GM23338 (cell line): ENCODE data around the gene ASB3. TPM values are rescaled to one million over a fixed set of nuclear protein-coding genes. Genes with fewer than 3 reads are reported as not detected.

Experiments
- ATAC-seq: fragments of 200-7000 bp; cut with Tn5 transposase; 3 replicates; pipeline ENCODE4 v1.9.1; 2020
- DNase-seq: peaks from one replicate; pipeline ENCODE4 v3.0.0-alpha.2; 2015; ENCODE audit warnings: low spot score
- H2AFZ ChIP-seq: fragments of 200-600 bp; sonication (generic); 2 replicates; pipeline ENCODE4 v1.8.0; 2016; ENCODE audit warnings: antibody characterized with exemption, mild to moderate bottlenecking, moderate library complexity
- H3F3A ChIP-seq: fragments of 200-600 bp; sonication (generic); replicated peaks from 2 replicates; pipeline ENCODE4 v1.8.0; 2017; ENCODE audit warnings: antibody characterized with exemption, mixed run types, low read depth
- H3K27ac ChIP-seq: fragments of 200-600 bp; sonication (generic); 2 replicates; pipeline ENCODE4 v1.6.1; 2016; ENCODE audit warnings: low read depth
- H3K27me3 ChIP-seq: fragments of 200-600 bp; sonication (generic); 2 replicates; pipeline ENCODE4 v1.8.0; 2016; ENCODE audit warnings: mild to moderate bottlenecking, mixed run types, moderate library complexity; ENCODE audit not compliant: insufficient read depth
- H3K36me3 ChIP-seq: fragments of 200-600 bp; sonication (generic); 2 replicates; pipeline ENCODE4 v1.8.0; 2016; ENCODE audit warnings: mild to moderate bottlenecking; ENCODE audit not compliant: insufficient read depth
- H3K4me1 ChIP-seq: fragments of 200-600 bp; sonication (generic); 2 replicates; pipeline ENCODE4 v1.8.0; 2016; ENCODE audit warnings: mild to moderate bottlenecking, moderate library complexity; ENCODE audit not compliant: insufficient read depth
- H3K4me2 ChIP-seq: fragments of 200-600 bp; sonication (generic); 2 replicates; pipeline ENCODE4 v1.7.1; 2017; ENCODE audit warnings: mixed run types
- H3K4me3 ChIP-seq: fragments of 200-600 bp; sonication (generic); 2 replicates; pipeline ENCODE4 v1.6.1; 2016; ENCODE audit warnings: mixed run types
- H3K79me2 ChIP-seq: fragments of 200-600 bp; sonication (generic); replicated peaks from 2 replicates; pipeline ENCODE4 v1.8.0; 2017; ENCODE audit warnings: mild to moderate bottlenecking; ENCODE audit not compliant: insufficient read depth
- H3K9me2 ChIP-seq: fragments of 200-600 bp; sonication (generic); 2 replicates; pipeline ENCODE4 v1.8.0; 2017; ENCODE audit not compliant: insufficient read depth
- H4K20me1 ChIP-seq: fragments of 200-600 bp; sonication (generic); replicated peaks from 2 replicates; pipeline ENCODE4 v1.8.0; 2017; ENCODE audit warnings: mild to moderate bottlenecking; ENCODE audit not compliant: insufficient read depth
- H3K27ac Mint-ChIP-seq: 2 replicates; pipeline ENCODE4 v1.8.0; 2020; ENCODE audit warnings: inconsistent platforms, mild to moderate bottlenecking, moderate library complexity, mixed read lengths
- H3K27me3 Mint-ChIP-seq: 3 replicates; pipeline ENCODE4 v1.8.0; 2022; ENCODE audit warnings: low read depth, mild to moderate bottlenecking, moderate library complexity, mixed read lengths, inconsistent platforms; ENCODE audit not compliant: insufficient read depth, poor library complexity
- H3K36me3 Mint-ChIP-seq: 3 replicates; pipeline ENCODE4 v1.8.0; 2021; ENCODE audit warnings: low read depth, mild to moderate bottlenecking, inconsistent platforms, moderate library complexity, mixed read lengths
- H3K4me1 Mint-ChIP-seq: 3 replicates; pipeline ENCODE4 v1.8.0; 2020; ENCODE audit warnings: mild to moderate bottlenecking, inconsistent platforms, mixed read lengths
- H3K4me3 Mint-ChIP-seq: 3 replicates; pipeline ENCODE4 v1.8.0; 2021; ENCODE audit warnings: moderate library complexity, mild to moderate bottlenecking, inconsistent platforms, mixed read lengths
- H3K9me3 Mint-ChIP-seq: 3 replicates; pipeline ENCODE4 v1.8.0; 2020; ENCODE audit warnings: moderate library complexity, mild to moderate bottlenecking, inconsistent platforms, mixed read lengths
- CREB1 ChIP-seq: fragments of 250-450 bp; sonication (Bioruptor Pico); IDR thresholded peaks from 2 replicates; pipeline ENCODE4 v1.5.0; 2020; ENCODE audit warnings: low read depth, mild to moderate bottlenecking, moderate library complexity
- EZH2 ChIP-seq: fragments of 200-600 bp; sonication (generic); IDR thresholded peaks from one replicate; pipeline ENCODE4 v1.8.0; 2017; ENCODE audit warnings: antibody characterized with exemption, mild to moderate bottlenecking, low read depth; ENCODE audit not compliant: unreplicated experiment
- EZH2phosphoT487 ChIP-seq: fragments of 200-600 bp; sonication (generic); IDR thresholded peaks from one replicate; pipeline ENCODE4 v1.8.1; 2018; ENCODE audit warnings: antibody characterized with exemption; ENCODE audit not compliant: unreplicated experiment
- JUNB ChIP-seq: IDR thresholded peaks from one replicate; pipeline ENCODE4 v1.6.1; 2016; ENCODE audit warnings: antibody characterized with exemption; ENCODE audit not compliant: unreplicated experiment
- NANOG ChIP-seq: IDR thresholded peaks from 2 replicates; pipeline ENCODE4 v1.6.1; 2016; ENCODE audit warnings: antibody characterized with exemption, borderline replicate concordance
- POLR2AphosphoS5 ChIP-seq: IDR thresholded peaks from 2 replicates; pipeline ENCODE4 v1.6.1; 2016; ENCODE audit warnings: antibody characterized with exemption, low read depth
- STAT1 ChIP-seq: IDR thresholded peaks from one replicate; pipeline ENCODE4 v1.6.1; 2016; ENCODE audit warnings: antibody characterized with exemption; ENCODE audit not compliant: unreplicated experiment
- ZNF114 ChIP-seq: fragments of 250-450 bp; sonication (Bioruptor Pico); IDR thresholded peaks from 2 replicates; pipeline ENCODE4 v1.5.0; 2020; ENCODE audit warnings: mild to moderate bottlenecking, moderate library complexity
- ZNF331 ChIP-seq: fragments of 250-450 bp; sonication (Bioruptor Pico); IDR thresholded peaks from 2 replicates; pipeline ENCODE4 v1.5.0; 2020; ENCODE audit warnings: low read depth, mild to moderate bottlenecking, moderate library complexity
- polyA plus RNA-seq: library from polyadenylated mRNA; unstranded; fragments of >200 nt; fragmentation: Nextera tagmentation; extraction: Ambion mirVana; gene quantifications from 2 replicates; pipeline ENCODE4 v1.2.1, GENCODE V29; 2016
- total RNA-seq: library from RNA; depleted of rRNA; stranded (reverse); fragments of >200 nt; shearing (Covaris generic); gene quantifications from 2 replicates; pipeline ENCODE4 v1.2.3, GENCODE V29; 2014
- TF ChIP-seq, protein P1 (sequence below): IDR thresholded peaks from 2 replicates; pipeline ENCODE4 v1.6.1; 2016; ENCODE audit warnings: antibody characterized with exemption
- TF ChIP-seq, protein P2 (sequence below): fragments of 250-450 bp; sonication (Bioruptor Pico); IDR thresholded peaks from 2 replicates; pipeline ENCODE4 v1.5.0; 2020; ENCODE audit warnings: mild to moderate bottlenecking, moderate library complexity
- TF ChIP-seq, protein P3 (sequence below), 2 experiments: fragments of 200-600 bp in 1 of 2; sonication (generic) in 1 of 2; conservative IDR thresholded peaks; 2 replicates each; pipeline versions ENCODE4 v1.5.1 to v1.6.1; 2016 to 2017; ENCODE audit warnings: antibody characterized with exemption in 2 of 2, low read depth in 2 of 2, mild to moderate bottlenecking in 2 of 2, moderate library complexity in 1 of 2

Gene ASB3
- total and polyA plus RNA-seq, 2 experiments from 2014 or later, result 22.4 to 30.5 TPM

DNA sequence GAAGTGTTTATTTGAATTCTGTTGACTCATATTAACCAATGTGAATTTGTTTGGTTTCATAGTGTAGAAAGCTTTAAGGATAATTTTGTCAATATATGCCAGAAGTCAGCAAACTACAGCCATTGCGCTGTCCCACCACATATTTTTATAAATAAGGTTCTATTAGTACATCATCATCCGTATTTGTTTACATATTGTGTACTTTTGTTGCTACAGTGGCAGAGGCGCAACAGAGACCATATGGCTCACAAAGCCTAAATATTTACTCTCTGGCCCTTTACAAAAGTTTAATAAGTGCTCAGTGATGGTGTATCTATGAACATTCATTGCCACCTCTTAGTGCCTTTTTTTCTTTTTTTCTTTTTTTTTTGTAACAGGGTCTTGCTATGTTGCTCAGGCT, 6.5 kb upstream of the ASB3 start:
- Histone ChIP-seq H3K27ac (0 out of 2 replicates have a peak overlapping the region, but pooled peaks have one; percentile 8), H3K4me3 (no peak overlapping the region), H3K36me3 (no peaks in the 10 kb centered on the region), H4K20me1 (0 out of 2 replicates have a peak, but pooled peaks cover 6% of the 10 kb centered on the region), H3F3A (no peaks in the 10 kb centered on the region), H3K9me2 (no peaks in the 10 kb centered on the region), H3K4me2 (no peak overlapping the region), H2AFZ (no peak overlapping the region), H3K79me2 (peaks cover 51% of the 10 kb centered on the region), H3K4me1 (no peaks in the 10 kb centered on the region; the same call in 1 of the 2 replicates), H3K27me3 (no peaks in the 10 kb centered on the region)
- no peak for DNase-seq
- H3K36me3 Mint-ChIP-seq, result peaks cover 11% of the 10 kb centered on the region; the same call in 2 of the 3 replicates
- peaks cover under 1% of the 10 kb centered on the region for H3K27me3 Mint-ChIP-seq
- H3K9me3 Mint-ChIP-seq, result no peaks in the 10 kb centered on the region
- H3K4me3 Mint-ChIP-seq, result no peak overlapping the region
- no peak overlapping the region for H3K27ac Mint-ChIP-seq
- TF ChIP-seq STAT1 (no peak), CREB1 (CRISPR knock-in tag) (no peak)
- no peaks in the 10 kb centered on the region for H3K4me1 Mint-ChIP-seq
- ATAC-seq, result no peak

DNA sequence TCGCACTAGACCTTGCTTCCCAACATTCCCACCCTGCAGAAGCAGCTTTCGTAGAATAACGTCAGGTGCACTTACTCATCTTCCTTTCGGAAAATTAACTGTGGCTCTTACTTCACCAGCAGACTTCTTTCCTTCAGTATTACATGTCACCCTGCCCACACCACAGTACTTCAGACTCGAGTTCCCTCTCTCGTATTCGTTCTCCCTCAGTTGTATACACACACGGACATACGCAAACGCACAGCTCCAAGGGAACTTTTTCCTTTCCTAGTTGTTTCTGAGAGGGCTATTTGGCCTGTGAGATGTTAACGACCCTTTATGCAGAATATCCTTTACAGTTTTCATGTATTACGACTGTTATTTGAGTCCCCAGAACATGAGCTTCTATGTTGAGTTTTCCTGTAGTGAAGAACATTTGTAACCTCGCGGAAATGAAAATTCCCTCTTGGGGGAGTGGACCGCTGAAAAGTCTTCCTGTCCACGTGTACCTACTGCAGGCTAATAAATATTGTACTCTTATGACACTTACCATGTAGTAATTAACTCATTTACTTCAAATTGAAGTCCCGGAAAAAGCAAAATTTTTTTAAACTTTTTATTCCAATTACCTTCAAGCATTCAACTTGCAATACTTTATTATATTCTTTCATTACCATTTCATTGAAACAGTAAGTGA, 999 bp upstream of the ASB3 start:
- Mint-ChIP-seq H3K4me3 (peak overlapping the region; percentile 95), H3K27me3 (peaks cover 7% of the 10 kb centered on the region), H3K9me3 (peaks cover 2% of the 10 kb centered on the region; the same call in 1 of the 3 replicates), H3K27ac (peak overlapping the region; percentile 83), H3K4me1 (peaks cover 28% of the 10 kb centered on the region), H3K36me3 (peaks cover 2% of the 10 kb centered on the region)
- Histone ChIP-seq H3K4me3 (peak overlapping the region; percentile 96), H2AFZ (peak overlapping the region; percentile 70; the same call in 1 of the 2 replicates), H3K79me2 (peaks cover 90% of the 10 kb centered on the region), H3F3A (peaks cover 5% of the 10 kb centered on the region; the same call in 1 of the 2 replicates), H3K27ac (peak overlapping the region; percentile 67), H3K9me2 (no peaks in the 10 kb centered on the region), H3K4me2 (peak overlapping the region; percentile 99), H3K27me3 (no peaks in the 10 kb centered on the region), H3K4me1 (peaks cover 21% of the 10 kb centered on the region), H4K20me1 (peaks cover 7% of the 10 kb centered on the region; the same call in 1 of the 2 replicates), H3K36me3 (no peaks in the 10 kb centered on the region)
- ATAC-seq (no peak), DNase-seq (peak; percentile 8)
- TF ChIP-seq ZNF114, result no peak
- no peak for TF ChIP-seq EZH2phosphoT487
- TF ChIP-seq EZH2, result no peak
- TF ChIP-seq CREB1 (CRISPR knock-in tag), result no peak
- TF ChIP-seq, protein P1, sequence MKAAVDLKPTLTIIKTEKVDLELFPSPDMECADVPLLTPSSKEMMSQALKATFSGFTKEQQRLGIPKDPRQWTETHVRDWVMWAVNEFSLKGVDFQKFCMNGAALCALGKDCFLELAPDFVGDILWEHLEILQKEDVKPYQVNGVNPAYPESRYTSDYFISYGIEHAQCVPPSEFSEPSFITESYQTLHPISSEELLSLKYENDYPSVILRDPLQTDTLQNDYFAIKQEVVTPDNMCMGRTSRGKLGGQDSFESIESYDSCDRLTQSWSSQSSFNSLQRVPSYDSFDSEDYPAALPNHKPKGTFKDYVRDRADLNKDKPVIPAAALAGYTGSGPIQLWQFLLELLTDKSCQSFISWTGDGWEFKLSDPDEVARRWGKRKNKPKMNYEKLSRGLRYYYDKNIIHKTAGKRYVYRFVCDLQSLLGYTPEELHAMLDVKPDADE, result no peak
- no peak for TF ChIP-seq NANOG
- no peak for TF ChIP-seq JUNB
- TF ChIP-seq, protein P2, sequence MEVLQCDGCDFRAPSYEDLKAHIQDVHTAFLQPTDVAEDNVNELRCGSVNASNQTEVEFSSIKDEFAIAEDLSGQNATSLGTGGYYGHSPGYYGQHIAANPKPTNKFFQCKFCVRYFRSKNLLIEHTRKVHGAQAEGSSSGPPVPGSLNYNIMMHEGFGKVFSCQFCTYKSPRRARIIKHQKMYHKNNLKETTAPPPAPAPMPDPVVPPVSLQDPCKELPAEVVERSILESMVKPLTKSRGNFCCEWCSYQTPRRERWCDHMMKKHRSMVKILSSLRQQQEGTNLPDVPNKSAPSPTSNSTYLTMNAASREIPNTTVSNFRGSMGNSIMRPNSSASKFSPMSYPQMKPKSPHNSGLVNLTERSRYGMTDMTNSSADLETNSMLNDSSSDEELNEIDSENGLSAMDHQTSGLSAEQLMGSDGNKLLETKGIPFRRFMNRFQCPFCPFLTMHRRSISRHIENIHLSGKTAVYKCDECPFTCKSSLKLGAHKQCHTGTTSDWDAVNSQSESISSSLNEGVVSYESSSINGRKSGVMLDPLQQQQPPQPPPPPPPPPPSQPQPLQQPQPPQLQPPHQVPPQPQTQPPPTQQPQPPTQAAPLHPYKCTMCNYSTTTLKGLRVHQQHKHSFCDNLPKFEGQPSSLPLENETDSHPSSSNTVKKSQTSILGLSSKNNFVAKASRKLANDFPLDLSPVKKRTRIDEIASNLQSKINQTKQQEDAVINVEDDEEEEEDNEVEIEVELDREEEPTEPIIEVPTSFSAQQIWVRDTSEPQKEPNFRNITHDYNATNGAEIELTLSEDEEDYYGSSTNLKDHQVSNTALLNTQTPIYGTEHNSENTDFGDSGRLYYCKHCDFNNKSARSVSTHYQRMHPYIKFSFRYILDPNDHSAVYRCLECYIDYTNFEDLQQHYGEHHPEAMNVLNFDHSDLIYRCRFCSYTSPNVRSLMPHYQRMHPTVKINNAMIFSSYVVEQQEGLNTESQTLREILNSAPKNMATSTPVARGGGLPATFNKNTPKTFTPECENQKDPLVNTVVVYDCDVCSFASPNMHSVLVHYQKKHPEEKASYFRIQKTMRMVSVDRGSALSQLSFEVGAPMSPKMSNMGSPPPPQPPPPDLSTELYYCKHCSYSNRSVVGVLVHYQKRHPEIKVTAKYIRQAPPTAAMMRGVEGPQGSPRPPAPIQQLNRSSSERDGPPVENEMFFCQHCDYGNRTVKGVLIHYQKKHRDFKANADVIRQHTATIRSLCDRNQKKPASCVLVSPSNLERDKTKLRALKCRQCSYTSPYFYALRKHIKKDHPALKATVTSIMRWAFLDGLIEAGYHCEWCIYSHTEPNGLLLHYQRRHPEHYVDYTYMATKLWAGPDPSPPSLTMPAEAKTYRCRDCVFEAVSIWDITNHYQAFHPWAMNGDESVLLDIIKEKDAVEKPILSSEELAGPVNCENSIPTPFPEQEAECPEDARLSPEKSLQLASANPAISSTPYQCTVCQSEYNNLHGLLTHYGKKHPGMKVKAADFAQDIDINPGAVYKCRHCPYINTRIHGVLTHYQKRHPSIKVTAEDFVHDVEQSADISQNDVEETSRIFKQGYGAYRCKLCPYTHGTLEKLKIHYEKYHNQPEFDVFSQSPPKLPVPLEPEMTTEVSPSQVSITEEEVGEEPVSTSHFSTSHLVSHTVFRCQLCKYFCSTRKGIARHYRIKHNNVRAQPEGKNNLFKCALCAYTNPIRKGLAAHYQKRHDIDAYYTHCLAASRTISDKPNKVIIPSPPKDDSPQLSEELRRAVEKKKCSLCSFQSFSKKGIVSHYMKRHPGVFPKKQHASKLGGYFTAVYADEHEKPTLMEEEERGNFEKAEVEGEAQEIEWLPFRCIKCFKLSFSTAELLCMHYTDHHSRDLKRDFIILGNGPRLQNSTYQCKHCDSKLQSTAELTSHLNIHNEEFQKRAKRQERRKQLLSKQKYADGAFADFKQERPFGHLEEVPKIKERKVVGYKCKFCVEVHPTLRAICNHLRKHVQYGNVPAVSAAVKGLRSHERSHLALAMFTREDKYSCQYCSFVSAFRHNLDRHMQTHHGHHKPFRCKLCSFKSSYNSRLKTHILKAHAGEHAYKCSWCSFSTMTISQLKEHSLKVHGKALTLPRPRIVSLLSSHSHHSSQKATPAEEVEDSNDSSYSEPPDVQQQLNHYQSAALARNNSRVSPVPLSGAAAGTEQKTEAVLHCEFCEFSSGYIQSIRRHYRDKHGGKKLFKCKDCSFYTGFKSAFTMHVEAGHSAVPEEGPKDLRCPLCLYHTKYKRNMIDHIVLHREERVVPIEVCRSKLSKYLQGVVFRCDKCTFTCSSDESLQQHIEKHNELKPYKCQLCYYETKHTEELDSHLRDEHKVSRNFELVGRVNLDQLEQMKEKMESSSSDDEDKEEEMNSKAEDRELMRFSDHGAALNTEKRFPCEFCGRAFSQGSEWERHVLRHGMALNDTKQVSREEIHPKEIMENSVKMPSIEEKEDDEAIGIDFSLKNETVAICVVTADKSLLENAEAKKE (CRISPR knock-in tag), result no peak
- no peak for TF ChIP-seq POLR2AphosphoS5
- TF ChIP-seq, protein P3, sequence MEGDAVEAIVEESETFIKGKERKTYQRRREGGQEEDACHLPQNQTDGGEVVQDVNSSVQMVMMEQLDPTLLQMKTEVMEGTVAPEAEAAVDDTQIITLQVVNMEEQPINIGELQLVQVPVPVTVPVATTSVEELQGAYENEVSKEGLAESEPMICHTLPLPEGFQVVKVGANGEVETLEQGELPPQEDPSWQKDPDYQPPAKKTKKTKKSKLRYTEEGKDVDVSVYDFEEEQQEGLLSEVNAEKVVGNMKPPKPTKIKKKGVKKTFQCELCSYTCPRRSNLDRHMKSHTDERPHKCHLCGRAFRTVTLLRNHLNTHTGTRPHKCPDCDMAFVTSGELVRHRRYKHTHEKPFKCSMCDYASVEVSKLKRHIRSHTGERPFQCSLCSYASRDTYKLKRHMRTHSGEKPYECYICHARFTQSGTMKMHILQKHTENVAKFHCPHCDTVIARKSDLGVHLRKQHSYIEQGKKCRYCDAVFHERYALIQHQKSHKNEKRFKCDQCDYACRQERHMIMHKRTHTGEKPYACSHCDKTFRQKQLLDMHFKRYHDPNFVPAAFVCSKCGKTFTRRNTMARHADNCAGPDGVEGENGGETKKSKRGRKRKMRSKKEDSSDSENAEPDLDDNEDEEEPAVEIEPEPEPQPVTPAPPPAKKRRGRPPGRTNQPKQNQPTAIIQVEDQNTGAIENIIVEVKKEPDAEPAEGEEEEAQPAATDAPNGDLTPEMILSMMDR (conservative IDR thresholded peaks at IDR 0.05; ENCODE audit: low read depth in 2 of 2), result no peak
- no peak for TF ChIP-seq STAT1
- no peak for TF ChIP-seq ZNF331 (CRISPR knock-in tag)
